CD4-positive, alpha-beta T cell treated with Interleukin-12 subunit alpha and Interleukin-12 subunit beta, for 1 hour (primary cell): ENCODE measurements around the gene SORCS2.

ENCODE experiments used
- DNase-seq: peaks from one replicate; pipeline ENCODE4 v3.0.0-alpha.2; 2020

Gene SORCS2

DNA sequence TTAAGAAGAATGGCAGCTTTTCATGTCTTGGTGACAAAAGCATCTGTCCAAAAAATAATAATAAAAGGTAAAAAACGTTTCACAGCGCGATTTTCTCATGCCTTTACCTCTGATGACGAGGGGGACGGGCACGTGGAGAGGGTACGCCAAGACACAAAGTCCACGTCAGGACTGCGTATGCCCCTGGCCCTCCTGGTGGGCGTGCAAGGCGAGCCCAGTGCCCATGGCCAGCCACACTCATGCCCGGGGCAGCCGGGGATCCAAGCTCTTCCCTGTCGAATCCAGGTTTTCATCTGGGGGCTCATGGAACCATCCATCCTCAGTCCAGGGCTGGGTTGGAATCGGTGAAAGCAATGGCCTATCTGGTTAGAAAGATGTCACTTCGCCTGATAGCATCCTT is 570.8 kb downstream of the SORCS2 start:
- no peak for DNase-seq

DNA sequence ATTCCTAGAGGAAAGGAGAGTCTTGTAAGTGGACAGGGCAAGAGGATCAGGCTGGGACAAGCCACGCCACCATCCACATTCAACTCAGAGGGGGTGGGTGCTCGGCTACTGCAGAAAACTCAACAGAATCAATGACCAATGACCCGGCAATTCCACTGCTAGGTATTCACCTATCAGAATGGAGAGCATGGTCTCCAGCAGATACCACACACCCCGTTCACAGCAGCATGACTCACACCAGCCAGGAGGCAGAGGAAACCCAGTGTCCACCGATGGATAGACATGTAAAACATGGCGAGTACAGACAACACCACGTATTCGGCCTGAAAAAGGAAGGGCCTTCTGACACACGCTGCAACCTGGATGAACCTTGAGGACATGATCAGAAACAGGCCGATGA is 571.5 kb downstream of the SORCS2 start:
- no peak for DNase-seq

DNA sequence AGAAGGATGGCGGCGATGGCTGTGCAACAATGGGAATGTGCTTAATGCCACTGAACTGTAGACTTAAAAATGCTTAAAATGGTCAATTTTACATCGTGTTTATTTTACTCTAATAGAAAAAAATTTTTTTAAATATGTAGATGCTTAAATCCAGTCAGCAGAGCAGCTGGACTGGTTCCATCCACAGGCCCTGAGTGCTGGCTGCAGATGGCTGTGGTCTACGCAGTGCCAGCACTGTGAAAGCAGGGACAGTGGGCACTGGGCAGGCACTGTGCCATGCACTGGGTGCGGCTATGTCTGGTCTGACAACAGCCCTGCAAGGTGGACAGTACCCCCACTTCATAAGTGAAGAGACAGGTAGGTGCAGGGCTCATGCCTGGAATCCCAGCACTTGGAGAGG is 572.1 kb downstream of the SORCS2 start:
- no peak for DNase-seq

DNA sequence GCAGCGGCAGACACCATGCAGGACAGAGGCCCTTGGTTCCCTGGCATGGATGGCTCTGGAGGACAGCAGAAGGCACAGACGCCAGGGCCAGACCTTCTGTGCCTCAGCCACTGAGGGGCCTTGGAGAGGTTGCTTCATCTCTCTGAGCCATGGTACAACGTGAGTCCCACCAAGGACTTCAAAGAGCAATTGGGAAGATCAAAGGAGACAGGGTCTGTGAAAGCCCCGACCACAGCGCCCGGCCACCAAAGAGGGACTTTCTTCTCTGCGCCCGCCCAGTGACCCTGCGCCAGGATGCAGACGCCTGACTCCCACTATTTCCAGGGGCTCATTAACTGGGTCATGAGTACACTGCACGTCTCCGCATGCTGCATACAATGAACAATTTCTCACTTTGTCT is 573.3 kb downstream of the SORCS2 start:
- DNase-seq: no peak

DNA sequence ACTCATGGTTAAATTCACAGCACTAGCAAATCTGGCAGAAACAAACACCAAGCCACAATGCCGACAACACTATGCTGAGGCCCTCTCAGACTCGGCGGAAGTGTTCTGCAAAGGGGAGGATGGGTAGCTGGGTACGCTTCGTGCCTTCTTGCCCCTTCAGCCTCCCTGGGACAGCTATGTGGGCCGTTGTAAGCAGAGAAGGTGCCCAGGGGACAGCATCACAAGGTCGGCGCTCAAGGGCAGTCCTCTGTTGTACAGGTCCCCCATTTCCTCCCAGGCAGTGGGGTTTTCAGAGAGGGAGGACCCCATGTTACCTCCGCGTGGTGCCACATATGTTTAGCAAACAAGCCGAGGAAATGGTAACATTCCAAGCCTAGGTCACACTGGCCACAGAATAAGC is 573.7 kb downstream of the SORCS2 start:
- DNase-seq: no peak

DNA sequence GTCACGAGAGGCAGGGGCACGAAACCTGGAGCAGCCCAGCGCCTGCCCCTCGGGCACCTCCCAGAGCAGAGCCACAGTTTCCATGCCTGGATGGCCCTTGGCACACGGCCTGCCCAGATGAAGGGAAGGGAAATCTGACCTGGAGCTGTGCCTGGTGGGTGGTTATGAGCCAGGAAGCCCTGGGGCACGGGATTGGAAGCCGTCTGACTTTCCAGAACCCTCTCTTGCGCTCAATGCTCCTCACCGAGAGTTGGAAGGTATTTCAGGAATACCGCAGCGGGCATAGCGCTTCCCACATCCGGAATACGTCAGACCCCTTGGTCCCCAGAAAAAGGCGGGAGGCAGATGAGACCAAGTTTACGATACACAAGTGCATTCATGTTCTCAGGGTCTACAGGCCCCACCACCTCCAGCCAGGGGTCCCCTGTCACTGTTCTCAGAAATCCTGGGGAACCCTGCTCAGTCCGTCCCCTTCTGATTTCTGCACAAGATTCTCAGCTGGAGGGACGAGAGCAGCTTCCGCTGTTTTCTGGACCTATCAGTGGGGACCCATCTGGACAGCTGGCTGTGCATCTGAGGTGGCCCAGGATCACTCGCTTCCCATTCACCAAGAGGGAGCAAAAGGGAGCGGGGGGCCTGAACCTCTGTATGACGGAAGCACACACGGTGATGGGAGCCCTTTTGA is 574.5 kb downstream of the SORCS2 start:
- no peak for DNase-seq

DNA sequence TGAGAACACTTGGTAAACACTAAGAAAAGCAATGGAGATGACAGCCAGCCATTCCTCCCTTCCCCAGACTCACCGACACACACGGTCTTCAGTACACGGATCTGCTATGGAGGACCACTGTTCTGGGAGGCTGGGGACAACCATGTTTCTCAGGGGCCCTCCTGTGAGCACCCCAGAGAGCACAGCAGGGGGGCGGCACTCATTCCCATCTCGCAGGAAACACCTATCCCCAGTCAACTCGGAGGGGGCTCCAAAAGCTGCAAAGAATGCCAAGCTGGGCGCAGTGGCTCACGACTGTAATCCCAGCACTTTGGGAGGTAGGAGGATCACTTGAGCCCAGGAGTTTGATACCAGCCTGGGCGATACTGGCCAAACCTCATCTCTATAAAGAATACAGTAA is 575.2 kb downstream of the SORCS2 start:
- DNase-seq: no peak

DNA sequence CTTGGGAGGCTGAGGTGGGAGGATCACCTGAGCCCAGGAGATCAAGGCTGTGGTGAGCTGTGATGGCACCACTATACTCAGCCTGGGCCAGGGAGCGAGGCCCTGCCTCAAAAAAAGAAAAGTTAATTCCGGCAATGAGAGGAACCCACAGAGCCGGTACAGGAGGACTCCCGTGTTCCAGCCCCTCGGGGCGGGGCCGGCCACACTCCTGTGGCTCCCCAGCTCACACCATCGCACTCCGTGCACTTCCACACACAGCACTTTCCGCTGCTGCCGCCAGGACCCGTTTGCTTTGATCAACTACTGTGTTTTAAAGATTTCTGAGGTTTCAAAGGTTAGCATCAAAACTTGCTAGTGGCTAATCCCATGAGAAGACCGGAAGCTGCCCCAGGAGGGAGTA is 575.6 kb downstream of the SORCS2 start:
- no peak for DNase-seq

DNA sequence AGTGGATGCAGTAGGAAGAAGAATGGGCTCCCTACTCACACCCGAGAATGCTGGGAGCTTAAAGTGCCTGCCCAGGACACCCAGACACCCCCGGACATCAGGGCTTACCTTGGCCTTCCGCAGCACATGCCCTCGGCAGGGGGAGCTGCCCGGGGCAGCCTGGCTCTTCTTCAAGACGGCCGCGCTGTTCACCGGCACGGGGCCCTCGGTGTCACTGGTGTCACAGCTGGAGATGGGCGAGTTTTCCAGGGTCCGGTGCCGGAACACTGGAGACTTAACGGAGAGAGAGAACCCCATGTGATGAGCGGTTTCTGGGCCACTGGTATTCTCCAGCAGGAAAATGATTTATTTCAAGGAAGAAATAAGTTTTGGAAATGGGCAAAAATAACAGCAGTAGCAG is 576.4 kb downstream of the SORCS2 start:
- DNase-seq: no peak

DNA sequence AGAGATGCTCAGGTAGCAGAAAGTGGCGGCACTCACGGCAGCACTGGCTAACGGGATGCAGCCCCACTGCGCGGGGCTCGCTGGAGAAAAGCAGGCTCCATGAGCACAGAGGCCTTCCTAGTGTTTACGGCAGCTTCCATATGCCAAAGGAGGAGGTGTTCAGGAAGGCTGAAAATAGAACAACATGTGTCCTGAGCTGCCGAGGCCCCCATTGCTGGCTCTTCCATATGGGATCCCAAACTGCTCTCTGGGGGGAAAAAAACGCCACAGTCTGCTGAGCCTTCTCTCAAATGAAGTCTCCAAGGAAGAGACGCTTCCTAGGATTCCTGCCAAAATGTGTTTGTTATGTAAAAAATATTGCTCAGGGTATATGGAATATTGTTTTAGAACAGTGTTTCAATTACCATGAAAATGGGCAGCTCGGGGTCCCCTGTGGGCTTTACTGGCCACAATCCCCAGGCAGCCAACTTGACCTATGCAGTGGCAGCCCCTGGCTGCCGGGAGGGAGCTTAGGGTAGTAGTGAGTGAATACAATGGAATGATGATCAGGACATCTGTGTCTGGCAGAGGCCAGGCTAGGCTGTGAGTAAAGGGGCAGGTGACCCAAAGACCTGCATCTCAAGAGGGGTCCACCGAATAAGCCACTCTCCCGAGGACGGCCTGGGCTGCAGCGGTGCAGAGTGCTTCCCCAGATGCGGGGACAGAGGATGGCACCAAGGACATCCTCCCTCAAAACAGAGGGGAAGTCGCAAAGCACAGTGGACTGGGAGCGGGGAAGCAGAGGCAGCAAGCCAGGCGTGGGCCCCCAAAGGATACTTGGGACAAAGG is 577.3 kb downstream of the SORCS2 start:
- no peak for DNase-seq

DNA sequence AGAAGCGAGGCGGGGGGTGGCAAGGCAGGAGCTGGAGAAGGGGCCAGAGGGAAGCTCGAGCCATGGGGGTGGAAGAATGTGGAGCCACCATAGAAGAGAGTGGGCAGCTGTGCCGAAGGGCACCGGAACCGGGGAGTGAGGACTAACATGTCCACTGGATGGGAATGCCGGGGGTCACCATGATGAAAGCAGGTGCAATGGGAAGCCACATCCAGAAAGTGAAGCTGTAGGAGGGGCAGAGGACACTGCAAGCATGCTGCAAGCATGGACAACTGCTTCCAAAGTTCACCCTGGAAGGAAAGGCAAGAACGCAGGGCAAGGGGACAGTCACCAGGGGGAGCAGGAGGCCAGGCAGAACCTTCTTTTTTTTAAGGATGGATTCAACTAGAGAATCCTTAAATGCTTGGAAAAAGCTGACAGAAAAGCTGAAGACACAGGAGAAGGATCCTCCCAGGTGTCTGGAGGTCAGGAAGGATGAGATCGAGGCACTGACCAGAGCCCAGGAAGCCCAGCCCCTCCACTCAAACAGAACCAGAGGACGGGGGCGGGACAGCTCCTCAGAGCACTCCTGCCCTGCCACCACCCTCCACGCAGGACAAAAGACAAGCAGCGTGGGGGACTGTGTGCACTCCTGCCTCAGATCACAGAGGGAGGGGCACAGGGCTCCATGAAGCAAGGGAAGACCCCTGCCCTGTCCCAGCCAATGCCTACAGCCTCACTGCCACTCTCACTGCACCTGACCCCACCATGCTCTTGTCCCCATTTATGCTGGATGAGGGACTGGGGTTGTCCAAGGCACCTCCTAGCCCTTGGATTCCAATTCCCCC is 578.1 kb downstream of the SORCS2 start:
- peak; percentile 13 for DNase-seq

DNA sequence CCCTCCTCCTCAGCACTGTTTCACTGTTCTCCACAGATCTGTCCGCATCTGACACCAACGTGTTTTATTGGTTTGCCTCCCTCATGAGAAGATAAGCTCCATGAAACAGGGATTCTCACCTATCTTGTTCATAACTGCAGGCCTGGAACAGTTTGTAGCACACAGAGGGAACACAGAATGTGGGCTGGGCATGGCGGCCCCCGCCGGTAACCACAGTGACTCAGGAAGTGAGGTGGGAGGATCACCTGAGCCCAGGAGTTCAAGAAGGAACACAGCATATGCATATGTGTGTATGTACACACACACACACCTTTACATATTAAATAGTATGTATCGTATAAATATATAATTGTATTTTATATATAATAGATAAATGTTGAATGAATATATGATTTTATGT is 578.7 kb downstream of the SORCS2 start:
- peak; percentile 45 for DNase-seq

DNA sequence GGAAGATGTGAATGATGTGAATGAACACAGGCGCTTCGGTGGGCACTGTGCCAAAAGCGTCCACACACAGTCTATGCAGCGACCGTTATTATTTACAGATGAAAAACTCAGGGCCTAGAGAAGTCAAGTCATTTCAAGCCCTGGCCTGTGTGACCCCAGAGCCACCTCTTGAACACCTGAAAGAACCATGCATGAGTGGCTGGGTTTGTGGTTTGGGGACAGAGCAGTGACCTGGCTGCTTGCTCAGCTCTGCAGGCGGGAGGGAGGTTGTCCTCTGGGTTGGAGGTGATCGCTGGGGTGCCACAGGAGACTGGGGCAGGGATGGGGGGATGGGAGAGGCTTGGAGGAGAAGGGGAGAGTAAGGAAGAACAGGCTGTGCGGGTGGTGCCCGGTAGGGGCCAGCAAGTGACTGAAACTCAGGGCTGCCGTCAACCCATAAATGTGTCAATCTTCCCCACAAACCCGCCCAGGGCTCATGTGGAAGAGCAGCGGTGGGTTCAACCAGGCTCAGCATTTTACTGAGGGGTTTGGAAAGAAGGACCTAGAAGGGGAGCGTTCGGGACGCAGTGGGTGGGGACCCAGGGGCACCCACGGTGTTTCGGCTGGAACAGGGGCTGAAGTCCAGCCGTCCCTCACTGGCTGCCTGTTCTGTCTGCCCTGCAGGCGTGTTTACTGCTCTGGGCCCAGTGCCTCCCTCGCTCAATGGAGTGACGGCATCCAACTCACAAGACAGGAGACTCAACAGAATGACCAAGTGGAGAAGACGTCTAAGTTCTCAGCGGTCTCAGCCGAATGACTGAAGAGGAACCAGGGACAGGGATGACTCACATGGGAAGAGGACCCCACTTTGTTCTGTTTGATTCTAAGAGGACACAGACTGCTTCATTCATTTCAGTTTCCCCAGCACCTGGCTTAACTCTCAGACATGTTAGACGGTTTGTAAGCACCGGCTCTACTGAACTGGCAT is 579.5 kb downstream of the SORCS2 start:
- DNase-seq: no peak

DNA sequence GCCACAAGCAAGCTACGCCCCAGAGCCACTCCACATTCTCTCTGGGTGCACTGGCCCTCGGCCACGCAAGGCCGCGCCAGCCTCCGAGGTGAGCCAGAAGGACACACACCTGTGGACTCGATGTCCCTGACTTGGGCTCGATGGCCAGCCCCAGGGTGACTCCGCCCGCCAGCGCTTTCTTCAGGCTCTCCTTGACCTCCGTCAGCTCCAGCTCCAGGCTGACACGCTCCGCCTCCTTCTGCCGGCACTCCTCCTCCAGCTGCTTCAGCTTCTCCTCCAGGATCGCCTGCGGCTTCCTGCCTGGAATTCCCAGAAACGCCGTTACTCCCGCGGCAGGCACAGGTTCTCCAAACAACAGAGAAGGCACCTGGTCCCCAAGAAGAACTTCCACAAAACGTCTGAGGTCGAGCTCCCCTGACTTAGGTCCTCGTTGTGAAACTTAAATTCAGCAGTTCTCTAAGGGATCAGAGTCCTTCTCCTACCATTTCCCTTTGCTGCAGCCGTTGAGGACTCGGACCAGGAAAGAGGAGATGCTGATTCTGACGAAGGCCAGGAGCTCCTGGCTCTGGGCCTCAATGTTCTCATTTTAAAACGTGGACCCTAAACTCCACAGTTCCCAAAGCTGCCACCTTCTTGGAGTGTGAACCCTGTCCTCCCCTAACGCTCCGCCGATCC is 580.5 kb downstream of the SORCS2 start:
- no peak for DNase-seq

DNA sequence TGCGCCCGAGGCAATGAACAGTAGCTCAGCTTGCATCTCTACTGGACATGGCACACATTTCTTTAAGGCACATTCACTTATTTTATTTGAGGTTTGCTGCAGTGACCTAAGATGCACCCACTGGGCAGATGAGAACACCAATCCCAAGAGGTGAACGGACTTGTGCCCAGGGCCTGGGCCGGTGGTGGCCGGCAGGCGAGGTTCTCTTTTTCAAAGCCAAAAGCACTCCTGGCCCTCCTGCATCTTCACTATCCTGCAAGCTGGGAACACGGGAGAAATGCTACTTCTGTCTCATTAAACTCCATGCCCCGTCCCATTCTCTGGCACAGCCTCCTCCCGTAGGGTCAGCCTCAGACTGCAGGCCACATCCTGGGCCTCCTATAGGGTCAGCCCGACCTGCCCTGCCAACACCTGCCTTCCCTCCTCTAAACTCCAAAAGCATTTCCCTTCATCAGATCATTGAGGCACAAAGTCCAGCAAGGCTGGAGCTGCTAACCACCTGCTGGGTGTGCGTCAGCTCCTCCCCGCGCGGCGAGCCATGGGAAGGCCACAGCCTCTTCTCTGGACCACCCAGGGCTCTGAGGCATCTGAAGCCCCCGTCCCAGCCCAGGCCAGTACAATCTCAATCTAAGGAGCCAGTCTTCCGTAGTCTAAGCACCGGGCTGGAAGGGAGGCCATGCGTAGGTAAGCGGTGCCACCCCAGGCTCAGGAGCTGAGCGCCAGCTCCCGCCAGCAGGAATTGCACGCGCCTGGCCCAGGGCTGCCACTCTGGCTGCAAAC is 581.3 kb downstream of the SORCS2 start:
- no peak for DNase-seq

DNA sequence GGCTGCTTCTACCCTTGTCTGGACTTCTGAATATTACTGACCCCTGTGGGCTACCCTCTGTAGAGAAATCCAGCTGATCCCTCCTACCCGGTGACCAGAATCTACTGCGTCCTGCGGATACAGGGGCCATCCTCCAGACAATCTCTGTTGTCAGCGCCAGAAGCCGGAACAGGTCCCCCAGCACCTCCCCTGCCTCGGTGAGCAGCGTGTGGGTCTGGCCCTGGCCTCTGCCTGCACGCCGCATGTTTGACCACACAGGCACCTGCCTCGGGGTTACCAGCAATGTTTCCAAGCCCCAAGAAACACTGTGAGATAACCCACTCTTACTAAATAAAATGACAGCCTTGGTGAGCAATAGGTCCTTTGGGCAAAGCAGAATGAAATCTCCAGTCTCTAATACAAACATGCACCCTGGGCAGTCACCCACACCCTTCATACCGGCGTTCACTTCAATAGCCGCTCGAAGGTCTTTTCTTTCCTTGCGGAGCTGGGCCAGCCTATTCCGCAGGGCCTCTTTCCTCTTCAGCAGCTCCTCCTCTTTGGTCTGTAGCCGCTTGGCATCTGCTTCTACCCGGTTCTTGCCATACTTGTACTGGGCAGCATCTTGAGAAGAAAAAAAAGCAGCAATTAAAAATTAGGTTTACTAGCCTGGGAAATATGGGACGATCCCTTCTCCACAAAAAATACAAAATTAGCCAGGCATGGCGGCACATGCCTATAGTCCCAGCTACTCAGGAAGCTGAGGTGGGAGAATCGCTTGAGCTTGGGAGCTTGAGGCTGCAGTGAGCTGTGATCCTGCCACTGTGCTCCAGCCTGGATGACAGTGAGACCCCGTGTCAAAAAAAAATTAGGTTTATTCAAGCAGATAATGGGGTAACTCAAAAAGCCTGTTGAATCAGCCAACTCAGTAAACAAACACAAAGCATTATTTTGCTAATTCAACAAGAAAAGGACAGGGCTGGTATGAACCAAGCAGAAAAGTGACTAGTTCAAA is 582.3 kb downstream of the SORCS2 start:
- no peak for DNase-seq

DNA sequence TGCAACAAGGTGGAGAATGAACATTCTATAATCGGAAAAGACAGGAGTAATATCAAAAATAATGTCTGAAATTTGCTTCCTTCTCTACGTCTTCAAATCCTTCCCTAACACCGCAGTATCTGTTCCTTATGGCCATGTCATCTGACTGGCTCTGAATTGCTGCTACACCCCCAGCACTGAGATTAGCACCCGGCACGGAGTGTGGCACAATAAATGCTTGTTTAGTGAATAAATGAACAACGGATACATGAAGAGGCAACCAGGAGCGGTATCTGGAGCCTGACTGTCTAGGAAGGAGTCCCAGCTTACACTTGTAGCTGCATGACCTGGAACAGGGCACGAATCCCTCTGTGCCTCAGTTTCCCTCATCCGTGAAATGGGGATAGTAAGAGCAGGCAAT is 583.1 kb downstream of the SORCS2 start:
- no peak for DNase-seq

DNA sequence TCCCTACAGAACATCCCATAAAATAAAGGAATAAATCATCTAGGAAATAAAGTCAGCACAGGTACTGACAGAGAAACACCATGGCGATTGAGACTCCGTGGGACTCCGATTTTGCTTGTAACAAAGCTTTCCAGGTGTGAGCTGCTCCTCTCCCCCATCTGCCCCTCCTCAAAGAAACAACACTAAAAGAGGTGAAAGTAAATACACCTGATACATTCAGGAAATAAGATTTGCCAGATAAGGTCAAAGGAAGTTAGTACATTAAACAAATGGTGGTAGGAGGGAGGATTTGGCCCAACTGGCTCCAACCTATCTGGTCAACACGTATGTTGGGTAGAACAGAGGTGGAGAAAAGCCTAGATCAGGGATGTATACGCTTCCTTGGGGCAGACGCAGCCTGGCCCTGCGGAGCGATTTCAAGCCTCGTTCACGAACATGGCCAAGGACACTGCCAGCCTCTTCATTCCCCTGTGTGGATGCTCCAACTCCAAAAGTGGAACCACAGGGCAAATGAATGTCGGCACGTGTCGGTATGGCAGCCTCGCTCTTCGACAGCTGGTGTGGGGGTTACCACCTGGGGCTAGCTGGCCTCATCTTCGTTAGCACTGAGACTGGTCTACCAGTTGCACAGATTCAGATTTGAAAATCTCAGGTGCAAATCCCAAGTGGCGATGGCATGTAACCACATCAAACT is 584.8 kb downstream of the SORCS2 start:
- DNase-seq: no peak

DNA sequence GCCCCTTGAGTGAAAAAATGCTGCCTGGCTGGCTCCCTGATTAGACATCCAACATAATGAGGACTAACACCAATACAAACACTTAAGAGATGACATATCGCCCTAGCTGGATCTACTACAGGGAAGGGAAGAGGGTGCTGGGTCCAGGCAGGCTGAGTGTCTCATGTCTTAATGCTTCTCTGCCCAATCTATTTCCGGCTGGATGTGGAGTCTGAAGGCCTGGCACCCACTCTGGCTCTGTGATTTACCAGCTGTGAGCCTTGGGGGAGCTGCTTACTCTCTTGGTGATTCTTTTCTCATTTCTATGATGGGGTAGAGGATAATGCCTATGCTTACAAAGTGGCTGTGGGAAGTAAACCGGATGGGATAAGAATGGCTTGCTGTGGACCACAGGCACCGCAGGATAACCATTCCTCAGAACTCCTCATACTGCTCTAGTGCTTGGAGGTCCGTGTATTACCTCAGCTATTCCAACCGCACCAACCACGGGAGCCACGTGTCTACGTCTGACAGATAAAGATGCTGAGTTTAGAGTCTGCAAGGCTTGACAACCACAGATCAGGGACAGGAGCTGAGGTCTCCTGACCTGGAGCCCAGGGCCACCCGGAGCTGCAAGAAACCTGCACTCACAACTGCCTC is 585.7 kb downstream of the SORCS2 start:
- DNase-seq: no peak
